HepG2 (cell line): ENCODE data around the gene ZNF428. TPM values are rescaled to one million over a fixed set of nuclear protein-coding genes. Genes with fewer than 3 reads are reported as not detected.

Source experiments
- CCAR2 ChIP-seq: fragments of 200-400 bp; formaldehyde crosslinking; optimal IDR thresholded peaks from 2 replicates; pipeline ENCODE3; 2018; ENCODE audit warnings: low read depth, mild to moderate bottlenecking, low read length, moderate library complexity
- CEBPZ ChIP-seq: IDR thresholded peaks from 2 replicates; pipeline ENCODE4 v1.6.1; 2012; ENCODE audit warnings: low read length, improper control_type of control experiment
- GATAD2A ChIP-seq: IDR thresholded peaks from 2 replicates; pipeline ENCODE4 v1.6.1; 2016
- GZF1 ChIP-seq: sonication (generic); formaldehyde crosslinking; IDR thresholded peaks from 2 replicates; pipeline ENCODE4 v1.5.1; 2020; ENCODE audit warnings: mild to moderate bottlenecking, missing genetic modification reagents
- IRF2 ChIP-seq: IDR thresholded peaks from 2 replicates; pipeline ENCODE4 v1.6.1; 2018; ENCODE audit warnings: missing genetic modification reagents, missing compliant biosample characterization
- JDP2 ChIP-seq: sonication (generic); formaldehyde crosslinking; IDR thresholded peaks from 2 replicates; pipeline ENCODE4 v1.8.1; 2022; ENCODE audit warnings: missing genetic modification reagents, borderline replicate concordance
- KLF12 ChIP-seq: sonication (generic); formaldehyde crosslinking; IDR thresholded peaks from 2 replicates; pipeline ENCODE4 v1.4.0; 2020; ENCODE audit warnings: missing genetic modification reagents, borderline replicate concordance
- KLF9 ChIP-seq: IDR thresholded peaks from 2 replicates; pipeline ENCODE4 v1.6.1; 2016; ENCODE audit warnings: low read depth
- MED1 ChIP-seq: sonication (generic); formaldehyde crosslinking; IDR thresholded peaks from 2 replicates; pipeline ENCODE4 v1.4.0; 2020; ENCODE audit warnings: missing genetic modification reagents
- ZFP36 ChIP-seq: fragments of 150-350 bp; IDR thresholded peaks from 2 replicates; pipeline ENCODE4 v1.6.1; 2018; ENCODE audit warnings: borderline replicate concordance, low read length, low read depth; ENCODE audit not compliant: partially characterized antibody
- ZFX ChIP-seq: sonication (generic); formaldehyde crosslinking; IDR thresholded peaks from 2 replicates; pipeline ENCODE4 v1.4.0; 2020; ENCODE audit warnings: mild to moderate bottlenecking, low read depth, missing genetic modification reagents, moderate library complexity
- ZNF441 ChIP-seq: sonication (generic); formaldehyde crosslinking; IDR thresholded peaks from 2 replicates; pipeline ENCODE4 v1.7.0; 2021; ENCODE audit warnings: missing genetic modification reagents, borderline replicate concordance
- ZNF484 ChIP-seq: sonication (generic); formaldehyde crosslinking; IDR thresholded peaks from 2 replicates; pipeline ENCODE4 v1.5.1; 2020; ENCODE audit warnings: mild to moderate bottlenecking, low read depth, missing genetic modification reagents, borderline replicate concordance
- ZNF501 ChIP-seq: sonication (generic); formaldehyde crosslinking; IDR thresholded peaks from 2 replicates; pipeline ENCODE4 v1.5.1; 2020; ENCODE audit warnings: mild to moderate bottlenecking, moderate library complexity, missing genetic modification reagents
- ZNF512B ChIP-seq: sonication (generic); formaldehyde crosslinking; IDR thresholded peaks from 2 replicates; pipeline ENCODE4 v1.5.1; 2020; ENCODE audit warnings: missing genetic modification reagents, mild to moderate bottlenecking, borderline replicate concordance
- ZNF513 ChIP-seq: sonication (generic); formaldehyde crosslinking; conservative IDR thresholded peaks from 2 replicates; pipeline ENCODE4 v1.5.0; 2020; ENCODE audit warnings: missing genetic modification reagents
- ZNF572 ChIP-seq: sonication (generic); formaldehyde crosslinking; IDR thresholded peaks from 2 replicates; pipeline ENCODE4 v1.5.1; 2020; ENCODE audit warnings: mild to moderate bottlenecking, missing genetic modification reagents
- ZNF574 ChIP-seq: sonication (generic); formaldehyde crosslinking; IDR thresholded peaks from 2 replicates; pipeline ENCODE4 v1.4.0; 2020; ENCODE audit warnings: missing genetic modification reagents
- polyA plus RNA-seq, 8 experiments: library from polyadenylated mRNA; depleted of rRNA in 3 of 8; stranded (reverse) in 7 of 8; unstranded in 1 of 8; fragments of >200 nt; fragmentation: Illumina TruSeq in 4 of 8; extraction: Trizol in 4 of 8; gene quantifications; 2 replicates each; pipeline versions ENCODE4 v1.2.1 to v1.2.3, GENCODE V29; 2011 to 2016; ENCODE audit warnings: low read depth in 4 of 8, missing spikeins in 1 of 8, mixed read lengths in 1 of 8; ENCODE audit not compliant: insufficient read depth in 1 of 8
- total RNA-seq, 5 experiments: library from RNA; depleted of rRNA; stranded (reverse); fragments of >200 nt; fragmentation: Illumina TruSeq; extraction: Trizol; gene quantifications; 2 replicates each; pipeline ENCODE4 v1.2.3, GENCODE V29; 2016; ENCODE audit warnings: low read depth in 1 of 5

ZNF428 gene
- total and polyA plus RNA-seq, 2 of the 13 experiments (the other 11 are each of a cell fraction or from before 2014, with no cell fraction given) = 10.4 to 26.9 TPM

GRCh38 chr19:43619262-43620060 is at the start of gene ZNF428 (continued):
- TF ChIP-seq ZNF513 (CRISPR knock-in tag) = peak; percentile 86; the same call in 1 of the 2 replicates
- no peak for TF ChIP-seq CCAR2
- TF ChIP-seq IRF2 (CRISPR knock-in tag) = peak; percentile 35; the same call in 1 of the 2 replicates
- no peak for TF ChIP-seq ZNF572 (CRISPR knock-in tag)
- peak; percentile 45; the same call in 1 of the 2 replicates for TF ChIP-seq GZF1 (CRISPR knock-in tag)
- no peak for TF ChIP-seq KLF9 (CRISPR knock-in tag)
- no peak for TF ChIP-seq ZNF501 (CRISPR knock-in tag)
- TF ChIP-seq ZFP36 = no peak
- 0 out of 2 replicates have a peak, but pooled peaks have one; percentile 51 for TF ChIP-seq ZNF512B (CRISPR knock-in tag)
- TF ChIP-seq MED1 (CRISPR knock-in tag) = peak; percentile 69
- peak; percentile 71 for TF ChIP-seq JDP2 (CRISPR knock-in tag)
- TF ChIP-seq GATAD2A (CRISPR knock-in tag) = peak; percentile 25
- TF ChIP-seq ZNF574 = peak; percentile 68; the same call in 1 of the 2 replicates
- no peak for TF ChIP-seq CEBPZ
- TF ChIP-seq ZNF484 (CRISPR knock-in tag) = no peak
- peak; percentile 82; the same call in 1 of the 2 replicates for TF ChIP-seq KLF12 (CRISPR knock-in tag)
- TF ChIP-seq ZFX (CRISPR knock-in tag) = peak; percentile 88
- 0 out of 2 replicates have a peak, but pooled peaks have one; percentile 34 for TF ChIP-seq ZNF441 (CRISPR knock-in tag)
